Fibroblast of skin of left biceps (primary cell): ENCODE data around the gene EXOC6B.

ENCODE experiments used
- DNase-seq, 2 experiments: peaks; one replicate each; pipeline ENCODE4 v3.0.0-alpha.2; 2013; ENCODE audit warnings: low read depth in 2 of 2

EXOC6B gene

GRCh38 chr2:72136331-72136730 is 689.5 kb downstream of the EXOC6B start:
- no peak for DNase-seq

DNA sequence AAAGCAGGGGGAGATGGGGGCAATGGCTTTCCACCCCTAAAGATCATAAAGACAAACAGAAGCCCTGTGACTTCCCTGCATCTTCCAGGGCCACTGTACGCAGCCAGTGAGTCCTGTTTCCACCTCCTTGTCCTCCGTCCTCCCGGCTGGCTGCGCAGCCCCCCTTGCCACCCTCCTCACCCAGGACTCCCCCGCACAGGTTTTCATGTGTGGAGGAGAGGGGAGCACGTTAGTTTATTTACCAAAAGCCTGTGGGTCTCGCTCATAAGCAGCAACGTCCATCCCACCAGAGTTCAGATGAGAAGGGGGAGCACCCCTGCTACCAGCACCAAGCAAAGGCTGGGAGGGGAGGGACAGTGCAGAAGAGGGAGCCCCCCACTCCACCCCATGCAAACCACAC is 689.9 kb downstream of the EXOC6B start:
- DNase-seq: no peak

DNA sequence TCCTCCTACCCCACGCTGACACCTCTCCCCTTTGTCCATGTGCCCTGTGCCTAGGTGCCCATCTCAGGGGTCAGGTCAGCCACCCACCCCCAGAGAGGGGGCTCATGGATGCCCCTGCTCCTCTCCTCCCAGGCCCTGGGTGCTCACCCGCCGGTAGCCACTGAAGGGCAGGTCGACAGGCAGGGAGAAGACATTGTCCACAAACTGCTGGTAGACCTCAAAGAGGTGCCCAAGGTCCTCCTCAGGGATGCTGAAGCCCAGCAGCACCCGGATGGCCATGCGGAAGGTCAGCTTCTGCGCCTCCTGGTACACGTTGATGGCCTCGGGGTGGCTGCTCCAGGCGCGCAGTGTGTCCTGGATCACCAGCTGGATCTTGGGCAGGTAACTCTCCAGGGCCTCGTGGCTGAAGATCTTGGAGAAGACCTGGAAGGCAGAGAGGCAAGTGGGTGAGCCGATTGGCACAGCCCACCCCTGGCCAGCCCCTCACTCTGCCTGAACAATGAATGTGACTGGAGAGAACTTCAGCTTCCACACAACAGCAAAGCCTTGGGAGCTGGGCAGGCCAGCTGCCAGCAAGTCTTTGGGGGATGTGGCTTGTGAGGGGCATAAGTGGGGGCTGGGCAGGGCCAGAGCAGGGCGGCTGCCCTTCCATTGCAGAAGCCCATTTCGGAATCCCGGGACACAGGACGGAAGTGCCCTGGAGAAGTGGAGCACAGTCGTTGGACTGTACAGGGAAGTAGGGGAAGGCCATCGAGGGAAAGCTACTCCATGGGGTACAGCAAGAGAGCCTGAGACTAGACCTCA is 690.6 kb downstream of the EXOC6B start:
- no peak for DNase-seq

DNA sequence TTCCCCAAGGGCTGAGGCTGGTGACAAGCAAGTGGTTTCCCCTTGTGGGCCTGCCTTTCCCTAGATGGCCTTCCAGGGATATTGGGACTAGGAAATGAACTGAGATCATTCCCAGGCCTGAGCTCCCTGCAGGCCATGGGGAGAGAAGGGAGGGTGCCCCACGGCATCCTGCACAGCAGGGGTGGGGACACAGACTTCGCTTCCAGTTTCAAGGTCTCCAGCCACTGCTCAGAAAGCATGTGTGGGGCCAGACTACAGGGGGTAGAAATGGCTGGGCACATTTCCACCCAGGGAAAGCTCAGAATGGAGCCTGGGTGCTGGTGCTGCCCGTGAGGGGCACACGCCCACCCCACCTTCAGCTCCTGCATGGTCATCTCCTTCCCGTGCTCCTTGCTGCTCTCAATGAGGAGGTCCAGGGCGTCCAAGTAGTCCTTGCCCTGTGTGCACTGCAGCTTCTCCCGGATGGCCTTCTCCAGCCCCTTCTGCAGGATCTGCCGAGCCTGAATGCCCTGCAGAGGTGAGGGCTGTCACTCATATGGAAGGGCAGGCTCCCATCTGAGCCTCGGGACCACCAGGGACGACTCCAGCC is 691.3 kb downstream of the EXOC6B start:
- DNase-seq: no peak

DNA sequence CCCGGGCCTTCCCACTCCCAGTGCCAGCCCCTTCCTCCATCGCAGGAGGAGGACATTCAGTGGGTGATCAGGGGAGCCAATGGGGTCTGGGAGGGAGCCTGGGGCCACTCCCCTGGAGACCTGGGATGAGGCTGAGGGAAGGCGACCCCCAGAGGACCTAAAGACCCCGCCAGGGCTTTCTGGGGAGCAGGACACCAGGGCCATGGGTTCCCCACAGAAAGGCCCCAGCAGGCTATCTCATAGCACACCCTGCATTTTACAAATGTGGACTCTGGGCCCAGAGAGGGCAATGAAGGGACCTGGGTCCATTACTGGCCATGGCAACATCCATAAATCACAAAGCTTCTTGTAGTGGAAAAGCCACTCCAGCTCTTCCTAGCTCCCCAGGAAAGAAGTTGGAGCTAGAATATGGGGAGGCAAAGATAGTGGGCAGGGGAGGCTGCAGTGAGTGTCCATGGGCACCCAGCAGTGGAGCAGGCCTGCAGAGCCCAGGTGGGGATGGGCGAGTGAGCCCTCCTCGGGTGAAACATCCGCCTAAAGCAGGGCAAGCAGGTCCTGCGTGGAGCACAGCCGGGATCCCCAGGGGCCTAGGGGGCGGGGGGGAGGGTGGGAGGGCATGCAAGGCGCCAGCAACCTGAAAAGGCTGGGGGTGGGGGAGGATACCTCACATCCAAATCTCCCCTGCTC is 692.0 kb downstream of the EXOC6B start:
- no peak for DNase-seq

DNA sequence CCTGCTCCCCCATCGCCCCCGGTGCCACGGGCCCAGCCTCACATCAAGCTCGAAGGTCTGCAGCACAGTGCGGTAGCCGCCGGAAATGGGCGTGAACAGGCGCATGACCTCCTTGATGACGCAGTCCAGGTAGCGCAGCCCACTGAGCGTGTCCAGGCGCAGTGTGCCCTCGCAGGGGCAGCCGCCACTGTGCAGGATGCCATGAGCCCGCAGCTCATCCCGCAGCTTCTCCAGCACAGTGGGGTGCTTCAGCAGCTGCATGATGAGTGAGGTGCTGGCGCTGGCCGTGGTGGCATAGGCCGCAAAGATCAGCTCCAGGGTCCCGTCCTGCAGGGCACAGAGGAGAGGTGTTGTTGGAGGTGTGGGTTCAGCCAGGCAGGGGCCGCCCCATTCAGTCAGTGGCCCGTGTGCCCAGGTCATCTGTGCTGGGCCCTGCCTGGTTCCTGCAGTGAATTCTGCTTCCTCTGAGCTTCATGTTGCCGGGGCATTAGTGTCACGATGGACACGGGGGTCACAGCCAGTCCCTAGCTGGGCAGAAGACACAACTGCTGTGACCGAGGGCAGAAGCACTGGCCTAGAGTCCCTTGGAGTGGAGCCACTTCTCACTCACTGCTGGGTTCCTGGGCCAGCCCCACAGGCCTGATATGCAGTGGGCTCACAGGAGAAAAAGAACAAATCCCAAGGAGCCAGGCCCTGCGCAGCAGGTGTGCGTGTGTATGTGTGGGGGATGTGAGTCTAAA is 692.7 kb downstream of the EXOC6B start:
- no peak for DNase-seq

GRCh38 chr2:72131916-72132841 is 693.7 kb downstream of the EXOC6B start:
- no peak for DNase-seq

DNA sequence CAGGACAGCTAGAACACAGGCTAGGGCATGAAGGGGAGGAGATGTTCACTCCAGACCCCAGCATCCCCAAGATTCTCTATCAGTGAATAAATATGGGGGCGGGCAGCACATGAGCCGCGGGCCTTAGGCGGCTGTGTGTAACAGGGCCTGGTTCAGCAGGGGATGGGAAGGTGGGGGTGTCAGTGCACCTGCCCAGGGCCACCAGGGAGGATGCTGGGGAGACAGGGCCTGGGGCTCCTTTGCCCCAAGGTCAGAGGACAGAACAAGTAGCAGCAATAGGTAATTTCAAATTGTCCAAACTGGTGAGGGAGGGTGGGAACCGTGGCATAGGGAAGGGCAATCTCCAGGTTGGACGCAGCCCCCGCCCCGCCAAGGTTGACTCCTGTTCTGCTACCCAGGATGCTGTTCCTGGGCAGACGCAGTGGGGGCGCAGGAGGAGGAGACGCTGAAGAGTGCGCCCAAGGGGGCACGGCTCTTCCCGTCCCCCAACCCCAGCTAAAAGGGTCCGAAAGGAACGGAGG is 694.4 kb downstream of the EXOC6B start:
- no peak for DNase-seq

DNA sequence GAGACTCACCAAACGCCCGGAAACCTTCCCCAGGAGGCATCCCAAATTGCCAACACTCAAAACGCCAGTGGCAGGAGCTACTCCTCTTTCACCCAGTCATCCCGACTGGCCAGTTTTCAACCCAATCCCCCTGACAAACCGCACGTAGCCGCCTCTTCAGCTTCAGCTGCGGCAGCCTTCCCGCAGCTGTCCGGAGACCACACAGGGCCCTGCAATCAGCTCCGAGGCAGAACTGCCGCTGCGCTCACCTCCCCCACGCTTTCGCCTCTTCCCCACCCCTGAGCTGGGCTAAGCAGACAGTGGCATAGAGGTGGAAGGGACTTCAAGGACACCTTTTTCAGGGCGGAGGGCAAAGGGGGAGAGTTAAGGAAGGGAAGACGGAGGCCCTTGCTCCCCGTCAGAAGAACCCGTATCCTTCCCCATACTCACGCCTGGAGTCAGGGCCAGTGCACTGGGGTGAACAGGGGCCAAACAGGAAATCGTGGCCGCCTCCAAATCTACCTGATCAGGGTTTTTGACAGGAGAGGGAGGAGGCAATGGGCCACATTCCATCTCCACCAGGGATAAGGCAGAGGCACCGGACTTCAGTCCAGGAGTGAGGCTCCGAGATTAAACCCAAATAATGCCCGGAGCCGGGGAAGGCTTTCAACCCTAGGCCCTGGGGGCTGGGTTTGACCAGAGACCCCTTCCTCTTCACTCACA is 695.0 kb downstream of the EXOC6B start:
- DNase-seq: no peak

- DNase-seq: no peak
Observed at GRCh38 chr2:72129681-72130340, 696.0 kb downstream of the EXOC6B start.

DNA sequence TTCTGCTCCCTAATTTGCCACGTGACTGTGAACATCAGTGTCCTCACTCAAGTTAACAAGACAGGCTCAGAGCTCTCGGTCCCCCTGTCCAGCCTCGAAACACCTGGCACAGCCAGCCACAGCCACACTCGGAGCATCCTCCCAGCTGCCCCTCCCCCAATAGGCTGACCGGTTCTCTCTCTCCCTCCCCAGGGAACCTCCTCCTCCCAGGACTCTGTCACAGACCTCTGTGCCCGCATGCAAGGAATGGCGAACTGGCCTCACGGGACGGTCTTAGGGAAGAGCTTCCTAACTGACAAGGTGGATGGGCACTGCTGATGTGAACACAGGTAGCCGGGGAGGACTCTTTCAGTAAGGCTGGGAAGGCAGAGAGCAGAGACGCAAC is 697.0 kb downstream of the EXOC6B start:
- no peak for DNase-seq

DNA sequence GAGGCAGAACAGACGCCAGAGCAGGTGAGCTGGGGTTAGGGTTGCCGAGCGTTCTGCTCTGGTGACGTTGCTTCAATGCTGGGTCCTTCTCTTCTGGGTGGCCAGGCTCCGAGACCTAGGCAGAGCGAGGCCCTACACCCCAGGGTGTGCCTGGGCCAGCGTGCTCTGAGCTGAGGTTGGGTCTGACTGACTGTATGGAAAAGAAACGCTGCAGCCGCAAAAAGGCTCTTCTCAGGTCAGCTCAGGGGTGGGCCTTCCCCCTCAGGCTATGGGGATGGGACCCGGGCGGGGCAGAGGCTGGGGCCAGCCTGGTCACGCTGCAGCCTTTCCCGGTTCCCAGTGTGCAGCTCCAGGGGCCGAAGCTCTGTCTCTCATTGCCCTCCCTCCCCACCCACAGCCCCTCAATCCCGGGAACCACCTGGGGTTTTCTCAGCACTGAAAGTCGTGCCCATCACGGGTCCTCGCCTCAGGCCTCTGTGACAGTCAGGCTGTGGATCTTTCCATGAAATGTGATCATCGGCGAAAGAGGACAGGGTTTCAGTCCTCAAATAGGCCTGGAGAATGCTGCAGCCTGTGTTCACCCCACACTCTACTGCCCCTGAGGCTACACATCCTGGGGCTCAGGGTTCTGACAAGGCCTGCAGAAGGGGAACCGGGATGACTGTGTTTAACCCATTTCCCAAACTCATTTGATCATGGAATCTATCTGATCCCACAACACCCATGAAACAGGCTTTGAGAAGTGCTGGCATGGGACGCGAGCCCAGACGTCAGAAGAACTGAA is 697.6 kb downstream of the EXOC6B start:
- no peak for DNase-seq

- DNase-seq: no peak
Observed at GRCh38 chr2:72127401-72128058, 698.3 kb downstream of the EXOC6B start.

- DNase-seq: no peak
Observed at GRCh38 chr2:72126186-72127100, 699.4 kb downstream of the EXOC6B start.
